Measurements from ENCODE around the gene CCL24. TPM values are rescaled to one million over a fixed set of nuclear protein-coding genes. Genes with fewer than 3 reads are reported as not detected.
"Not testable (repeated sequence)": the region's sequence is repeated elsewhere in the genome, so short reads cannot be mapped to it uniquely, and the experiment has no call there.

CCL24 gene
- total RNA-seq, 1 donor from 2014 or later, result not detected

GRCh38 chr7:75802552-75802821, 11.1 kb downstream of the CCL24 start:
- H3K36me3 ChIP-seq (ENCODE audit: control insufficient read depth, insufficient read depth, low read length), result no peaks in the 10 kb centered on the region
- H3K4me3 ChIP-seq (ENCODE audit: low read depth, low read length), result no peak overlapping the region
- no peaks in the 10 kb centered on the region for H3K27me3 ChIP-seq (ENCODE audit: control insufficient read depth, insufficient read depth, low read length)
- no peak for TF ChIP-seq CTCF (IDR thresholded peaks at IDR 0.05; ENCODE audit: insufficient read depth, low read length, poor library complexity, severe bottlenecking)
- DNase-seq (ENCODE audit: low read depth), result no peak

GRCh38 chr7:75798770-75799169, 14.8 kb downstream of the CCL24 start:
- no peak overlapping the region for H3K4me3 ChIP-seq (ENCODE audit: low read depth, low read length)
- no peak for TF ChIP-seq CTCF (IDR thresholded peaks at IDR 0.05; ENCODE audit: insufficient read depth, low read length, poor library complexity, severe bottlenecking)

DNA sequence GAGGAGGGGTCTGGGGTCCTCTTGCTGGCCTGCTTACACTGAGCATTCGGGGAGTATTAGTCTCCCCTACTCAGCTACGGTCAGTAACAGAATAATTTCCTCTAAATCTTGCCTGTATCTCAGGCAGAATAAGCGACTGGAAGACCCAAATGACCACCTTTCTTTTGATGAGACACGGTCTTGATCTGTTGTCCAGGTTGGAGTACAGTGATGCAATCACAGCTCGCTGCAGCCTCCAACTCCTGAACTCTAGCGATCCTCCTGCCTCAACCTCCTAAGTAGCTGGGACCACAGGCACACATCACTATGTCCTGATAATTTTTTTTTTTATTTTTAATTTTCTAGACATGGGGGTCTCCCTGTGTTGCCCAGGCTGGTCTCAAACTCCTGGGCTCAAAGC, 17.2 kb downstream of the CCL24 start:
- H3K4me3 ChIP-seq (ENCODE audit: low read depth, low read length), result no peak overlapping the region

More at GRCh38 chr7:75798770-75799169, 14.8 kb downstream of the CCL24 start:
- no peak for DNase-seq (ENCODE audit: low read depth)
- H3K36me3 ChIP-seq (ENCODE audit: control insufficient read depth, insufficient read depth, low read length), result no peaks in the 10 kb centered on the region
- no peaks in the 10 kb centered on the region for H3K27me3 ChIP-seq (ENCODE audit: control insufficient read depth, insufficient read depth, low read length)

DNA sequence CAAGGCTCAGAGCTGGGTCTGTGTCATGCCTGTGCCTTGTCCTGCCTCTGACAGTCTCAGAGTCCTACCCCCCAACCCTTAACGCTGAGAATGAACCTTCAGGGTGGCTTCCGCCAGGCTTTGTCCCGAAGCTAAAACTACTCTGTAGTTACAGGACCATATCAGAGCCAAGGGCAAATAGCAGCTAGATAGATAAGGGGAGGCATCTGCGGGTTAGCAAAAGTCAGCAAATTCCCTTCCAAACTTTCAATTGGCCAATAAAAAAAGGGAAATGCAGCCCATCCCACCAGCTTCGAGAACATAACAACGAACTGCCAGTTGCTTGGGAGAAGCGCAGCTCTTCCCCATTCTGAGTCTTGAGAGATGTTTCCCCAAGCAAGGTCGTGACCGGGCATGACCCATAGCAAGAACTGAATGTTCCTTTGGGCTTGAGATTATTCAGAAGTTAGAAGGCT, 17.7 kb downstream of the CCL24 start:
- no peaks in the 10 kb centered on the region for H3K27me3 ChIP-seq (ENCODE audit: control insufficient read depth, insufficient read depth, low read length)
- H3K4me3 ChIP-seq (ENCODE audit: low read depth, low read length), result no peak overlapping the region
- no peak for DNase-seq (ENCODE audit: low read depth)
- H3K36me3 ChIP-seq (ENCODE audit: control insufficient read depth, insufficient read depth, low read length), result no peaks in the 10 kb centered on the region
- no peak for TF ChIP-seq CTCF (IDR thresholded peaks at IDR 0.05; ENCODE audit: insufficient read depth, low read length, poor library complexity, severe bottlenecking)

More for the DNA sequence above, 17.2 kb downstream of the CCL24 start:
- no peaks in the 10 kb centered on the region for H3K36me3 ChIP-seq (ENCODE audit: control insufficient read depth, insufficient read depth, low read length)
- no peaks in the 10 kb centered on the region for H3K27me3 ChIP-seq (ENCODE audit: control insufficient read depth, insufficient read depth, low read length)
- no peak for TF ChIP-seq CTCF (IDR thresholded peaks at IDR 0.05; ENCODE audit: insufficient read depth, low read length, poor library complexity, severe bottlenecking)
- no peak for DNase-seq (ENCODE audit: low read depth)

- no peak for TF ChIP-seq CTCF (IDR thresholded peaks at IDR 0.05; ENCODE audit: insufficient read depth, low read length, poor library complexity, severe bottlenecking)
- no peak for DNase-seq (ENCODE audit: low read depth)
- Histone ChIP-seq H3K36me3 (ENCODE audit: control insufficient read depth, insufficient read depth, low read length) (no peaks in the 10 kb centered on the region), H3K4me3 (ENCODE audit: low read depth, low read length) (no peak overlapping the region), H3K27me3 (ENCODE audit: control insufficient read depth, insufficient read depth, low read length) (no peaks in the 10 kb centered on the region)
These were observed 19.9 kb downstream of the CCL24 start for GRCh38 chr7:75793676-75794075.

DNA sequence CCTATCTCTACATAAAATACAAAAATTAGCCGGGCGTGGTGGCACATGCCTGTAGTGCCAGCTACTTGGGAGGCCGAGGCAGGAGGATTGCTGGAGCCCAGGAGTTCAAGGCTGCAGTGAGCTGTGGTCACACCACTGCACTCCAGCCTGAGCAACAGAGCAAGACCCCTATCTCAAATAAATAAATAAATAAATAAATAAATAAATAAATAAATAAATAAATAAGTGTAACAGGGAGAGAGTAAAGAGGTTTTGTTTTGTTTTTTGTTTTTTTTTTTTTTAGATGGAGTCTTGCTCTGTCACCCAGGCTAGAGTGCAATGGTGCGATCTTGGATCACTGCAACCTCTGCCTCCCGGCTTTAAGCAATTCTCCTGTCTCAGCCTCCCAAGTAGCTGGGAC, 21.0 kb downstream of the CCL24 start:
- DNase-seq (ENCODE audit: low read depth); H3K4me3 ChIP-seq (ENCODE audit: low read depth, low read length); H3K36me3 ChIP-seq (ENCODE audit: control insufficient read depth, insufficient read depth, low read length); H3K27me3 ChIP-seq (ENCODE audit: control insufficient read depth, insufficient read depth, low read length): not testable (repeated sequence)
